NCI-H345 (cell line): Measurements from ENCODE around the gene SKAP2.
"Not testable (repeated sequence)": the region's sequence is repeated elsewhere in the genome, so short reads cannot be mapped to it uniquely, and the experiment has no call there.

Source experiments
- DNase-seq: peaks from one replicate; lab custom pipeline; 2025; lab: John Stamatoyannopoulos, UW

SKAP2 gene

DNA sequence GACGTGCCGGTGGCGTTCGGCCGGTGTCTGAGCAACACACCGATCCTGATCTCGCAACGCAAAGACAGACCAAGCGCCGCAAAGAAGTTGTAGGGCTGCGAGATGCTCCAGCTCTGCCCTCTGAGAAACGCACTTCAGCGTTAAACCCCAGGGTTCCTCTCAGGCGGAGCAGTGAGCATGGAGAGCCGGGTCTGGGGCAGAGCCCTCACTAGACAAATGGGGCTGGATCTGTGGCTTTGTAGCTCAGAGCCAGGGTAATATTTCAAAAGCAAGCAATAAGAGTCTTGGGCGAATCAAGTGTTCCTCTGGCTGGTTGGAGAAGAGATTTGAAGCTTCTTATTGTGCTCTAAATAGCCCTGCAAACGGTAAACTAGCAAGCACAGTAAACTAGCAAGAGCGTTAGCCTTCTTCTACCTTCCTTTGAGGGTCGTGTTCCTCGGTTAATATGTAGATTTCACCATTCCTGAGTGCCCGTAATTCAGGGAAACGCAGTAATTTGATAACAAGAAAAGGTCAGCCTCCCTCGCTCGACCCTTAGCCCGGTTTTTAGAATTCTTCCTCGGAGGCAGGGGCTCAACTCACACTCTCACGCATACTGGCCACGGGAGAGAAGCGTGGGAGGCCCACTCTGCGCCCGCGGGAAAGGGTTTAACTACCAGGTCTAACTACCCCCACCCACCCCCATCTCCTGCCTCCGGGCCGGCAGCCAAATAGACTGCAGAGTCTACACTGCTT is 6.7 kb downstream of the SKAP2 start:
- no peak for DNase-seq

DNA sequence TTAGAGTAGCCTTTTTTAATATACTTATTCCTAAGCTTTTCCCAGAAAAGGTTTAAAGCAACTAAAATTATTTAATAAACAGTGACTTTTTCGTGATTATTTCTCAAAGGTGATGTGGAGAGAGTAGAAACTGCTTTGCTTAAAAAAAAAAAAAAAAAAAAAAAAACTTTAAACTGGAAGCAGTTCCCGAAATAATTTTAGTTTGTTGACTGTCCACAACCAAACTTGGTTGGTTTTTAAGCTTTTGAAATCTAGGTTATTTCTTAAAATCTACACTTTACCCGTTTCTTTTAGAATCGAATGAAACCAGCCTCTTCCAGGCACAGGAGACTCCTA is 7.3 kb downstream of the SKAP2 start:
- no peak for DNase-seq

GRCh38 chr7:26856176-26856985 is 8.0 kb downstream of the SKAP2 start:
- DNase-seq = no peak

GRCh38 chr7:26854876-26855855 is 9.2 kb downstream of the SKAP2 start:
- DNase-seq = no peak

- DNase-seq = no peak
Measured at GRCh38 chr7:26853788-26854393, 10.5 kb downstream of the SKAP2 start.

GRCh38 chr7:26850193-26850651 is 14.2 kb downstream of the SKAP2 start:
- DNase-seq = no peak

GRCh38 chr7:26843705-26844104 is 20.7 kb downstream of the SKAP2 start:
- DNase-seq = no peak

GRCh38 chr7:26842897-26843296 is 21.5 kb downstream of the SKAP2 start:
- DNase-seq = no peak

DNA sequence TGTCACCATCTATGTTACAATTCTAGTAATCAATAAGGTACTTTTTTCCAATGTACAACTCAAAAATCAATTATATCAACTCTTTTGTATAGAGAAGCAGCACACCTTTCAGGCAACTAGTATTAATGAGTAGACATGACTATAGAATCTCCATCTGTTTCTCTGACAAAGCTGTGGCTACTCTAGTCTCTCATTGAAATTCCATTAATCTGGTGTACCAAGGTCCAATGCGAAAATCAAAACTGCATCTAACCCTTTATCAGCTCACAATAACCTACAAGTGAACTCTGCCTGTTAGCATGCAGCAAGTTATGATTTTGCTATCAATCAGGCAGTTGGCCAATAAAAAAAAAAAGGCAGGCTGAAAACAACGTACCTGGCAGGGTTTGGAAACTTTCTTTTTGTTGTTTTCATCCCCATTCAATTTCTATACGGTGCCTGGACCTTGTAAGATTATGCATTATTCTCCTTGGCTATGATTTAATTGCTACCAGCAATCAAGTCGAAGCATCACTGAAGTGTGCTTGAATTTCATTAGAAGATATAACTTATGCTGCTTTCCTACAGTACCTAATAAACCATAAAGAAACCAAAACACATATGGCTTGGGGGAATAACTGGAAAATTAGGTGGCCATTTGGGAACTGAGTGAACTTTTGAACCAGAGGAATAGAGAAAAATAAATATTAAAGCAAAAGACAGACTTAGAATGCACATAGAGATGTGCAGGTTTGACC is 23.2 kb downstream of the SKAP2 start:
- no peak for DNase-seq

DNA sequence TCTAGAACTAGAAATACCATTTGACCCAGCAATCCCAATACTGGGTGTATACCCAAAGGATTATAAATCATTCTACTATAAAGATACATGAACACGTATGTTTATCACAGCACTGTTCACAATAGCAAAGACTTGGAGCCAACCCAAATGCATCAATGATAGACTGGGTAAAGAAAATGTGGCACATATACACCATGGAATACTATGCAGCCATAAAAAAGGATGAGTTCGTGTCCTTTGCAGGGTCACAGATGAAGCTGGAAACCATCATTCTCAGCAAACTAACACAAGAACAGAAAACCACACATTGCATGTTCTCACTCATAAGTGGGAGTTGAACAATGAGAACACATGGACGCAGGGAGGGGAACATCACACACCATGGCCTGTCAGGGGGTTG is 27.6 kb downstream of the SKAP2 start:
- DNase-seq = not testable (repeated sequence)

DNA sequence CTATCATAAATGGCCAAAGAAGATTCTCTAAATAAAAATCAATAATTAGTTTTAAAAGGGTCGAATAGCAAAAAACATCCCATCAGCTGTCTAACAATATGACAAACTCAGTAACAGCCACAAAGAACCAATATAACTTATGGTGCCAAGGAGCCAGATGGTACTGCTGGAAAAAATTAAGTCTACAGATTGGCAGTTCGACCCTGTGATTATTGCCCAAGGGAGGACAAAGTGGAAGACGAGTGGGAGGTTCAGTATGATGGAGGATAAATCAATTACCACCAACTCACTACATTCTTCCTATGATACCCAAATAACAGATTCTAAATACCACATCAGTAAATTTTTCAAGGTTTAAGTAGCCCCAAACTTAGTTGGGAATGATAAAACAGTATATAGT is 49.0 kb downstream of the SKAP2 start:
- DNase-seq = no peak

DNA sequence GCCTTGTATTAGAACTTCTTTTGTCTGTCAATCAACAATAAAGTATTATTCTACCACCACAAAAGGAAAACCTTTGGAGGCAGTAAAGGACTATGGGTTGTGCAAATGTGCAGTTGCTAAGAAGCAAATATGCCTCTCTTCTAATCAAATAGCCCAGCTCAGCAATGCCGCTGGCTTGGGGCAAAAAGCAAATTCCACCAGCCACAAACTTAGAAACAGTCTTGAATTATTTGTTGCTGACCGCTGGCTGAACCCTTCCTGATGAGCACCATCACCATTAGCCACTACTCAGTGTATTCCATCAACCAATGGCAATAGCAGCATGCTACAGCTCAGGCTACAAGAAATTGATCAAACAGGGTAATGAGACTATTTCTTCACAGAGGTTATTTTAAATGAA is 51.0 kb downstream of the SKAP2 start:
- no peak for DNase-seq

DNA sequence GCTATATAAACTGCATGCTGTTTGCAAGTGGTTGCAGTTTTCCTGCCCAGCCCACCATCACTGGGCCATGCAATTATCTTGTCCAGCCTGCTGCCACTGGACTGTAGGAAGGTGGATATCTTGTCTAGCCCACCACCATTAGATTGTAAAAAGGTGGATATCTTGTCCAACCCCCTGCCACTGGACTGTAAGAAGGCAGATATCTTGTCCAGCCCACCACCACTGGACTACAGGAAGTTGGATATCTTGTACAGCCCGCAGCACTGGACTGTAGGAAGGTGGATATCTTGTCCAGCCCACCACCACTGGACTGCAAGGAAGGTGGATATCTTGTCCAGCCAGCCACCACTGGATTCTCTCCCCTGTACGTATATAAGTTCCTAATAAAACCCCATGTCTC is 69.8 kb downstream of the SKAP2 start:
- DNase-seq = no peak

DNA sequence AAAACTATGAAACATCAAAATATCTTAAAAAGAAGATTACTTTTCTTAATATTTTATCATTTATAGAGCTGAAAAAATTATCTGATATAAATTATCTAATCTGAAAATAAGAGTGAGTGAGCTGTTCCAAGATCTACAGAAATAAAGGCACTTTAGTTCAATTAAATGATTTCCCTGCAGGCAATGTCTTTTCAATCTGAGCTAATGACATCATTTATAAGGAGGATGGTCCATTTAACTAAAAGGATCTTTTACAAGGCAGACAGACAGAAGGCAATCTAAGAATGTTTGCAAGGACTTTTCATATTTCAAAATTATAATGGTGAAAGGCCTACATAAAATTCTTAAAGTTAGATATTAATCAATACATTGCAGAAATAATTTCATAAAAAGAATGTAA is 71.8 kb downstream of the SKAP2 start:
- no peak for DNase-seq

DNA sequence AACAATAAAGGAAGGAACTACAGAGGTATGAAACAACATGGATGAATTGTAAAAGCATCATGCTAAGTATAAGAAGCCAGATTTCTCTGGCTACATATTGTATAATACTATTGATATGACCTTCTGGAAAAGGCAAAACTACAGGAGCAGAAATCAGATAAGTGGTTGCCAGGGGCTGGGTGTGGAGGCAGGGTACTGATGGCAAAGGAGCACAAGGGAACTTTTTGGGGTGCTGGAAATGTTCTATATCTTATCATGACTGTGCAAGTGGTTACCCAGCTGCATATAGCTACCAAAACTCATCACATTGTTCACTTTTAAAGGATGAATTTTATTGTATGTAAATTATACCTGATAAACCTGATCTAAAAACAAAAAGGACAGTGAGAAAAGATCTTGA is 72.4 kb downstream of the SKAP2 start:
- DNase-seq = no peak

- no peak for DNase-seq
Measured at GRCh38 chr7:26789481-26790184, 74.8 kb downstream of the SKAP2 start.

DNA sequence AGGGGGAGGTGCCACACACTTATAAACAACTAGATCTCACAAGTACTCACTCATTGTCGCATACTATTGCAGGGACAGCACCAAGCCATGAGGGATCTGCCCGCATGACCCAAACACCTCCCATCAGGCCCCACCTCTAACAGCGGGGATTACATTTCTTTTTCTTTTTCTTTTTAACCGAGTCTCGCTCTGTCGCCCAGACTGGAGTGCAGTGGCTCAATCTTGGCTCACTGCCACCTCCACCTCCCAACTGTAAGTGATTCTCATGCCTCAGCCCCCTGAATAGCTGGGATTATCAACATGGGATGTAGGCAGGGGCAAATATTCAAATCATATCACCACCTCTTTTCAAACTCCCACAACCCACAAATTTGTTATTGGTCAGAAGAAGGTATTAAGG is 76.7 kb downstream of the SKAP2 start:
- peak; percentile 36 for DNase-seq

GRCh38 chr7:26784118-26784517 is 80.3 kb downstream of the SKAP2 start:
- DNase-seq = no peak

DNA sequence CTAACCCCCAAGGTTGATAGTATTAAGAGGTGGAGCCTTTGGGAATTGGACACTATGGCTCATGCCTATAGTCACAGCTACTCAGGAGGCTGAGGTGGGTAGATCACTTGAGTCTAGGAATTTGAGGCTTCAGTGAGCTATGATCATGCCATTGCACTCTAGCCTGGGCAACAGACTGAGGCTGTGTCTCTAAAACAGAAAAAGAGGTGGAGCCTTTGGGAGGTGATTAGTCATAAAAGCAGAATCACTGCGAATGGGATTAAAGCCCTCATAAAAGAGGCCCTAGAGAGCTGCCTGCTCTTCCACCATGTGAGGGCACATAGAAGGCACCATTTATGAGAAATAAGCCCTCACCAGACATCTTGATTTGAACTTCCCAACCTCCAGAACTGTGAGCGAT is 81.9 kb downstream of the SKAP2 start:
- DNase-seq = no peak

DNA sequence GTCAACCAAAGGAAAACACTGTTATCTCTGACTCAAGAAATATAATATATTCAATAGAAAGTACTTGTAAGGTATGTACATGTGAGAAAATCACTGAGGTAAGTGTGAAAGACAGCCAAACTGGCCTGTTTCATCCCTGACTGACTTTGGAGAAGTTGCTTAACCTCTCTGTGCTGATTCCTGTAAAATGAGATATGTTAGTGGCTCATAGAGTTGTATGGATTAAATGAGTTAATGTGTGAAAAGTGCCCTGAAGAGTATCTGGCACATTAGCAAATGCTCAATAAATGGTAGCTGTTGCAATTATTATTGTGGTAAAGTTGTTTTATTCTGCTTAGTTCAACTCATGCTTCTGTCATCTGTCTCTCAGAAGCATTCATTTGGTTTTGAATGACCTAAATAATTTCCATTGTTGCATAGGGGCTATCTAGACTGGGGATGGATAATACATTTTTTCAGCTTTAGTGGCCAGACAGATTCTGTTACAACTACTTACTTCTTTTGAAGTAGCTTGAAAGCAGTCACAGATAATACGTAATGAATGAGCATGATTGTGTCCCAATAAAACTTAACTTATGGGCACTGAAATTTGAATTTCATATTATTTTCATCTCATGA is 84.3 kb downstream of the SKAP2 start:
- no peak for DNase-seq
